T-helper 1 cell treated with Interleukin-12 subunit alpha and Interleukin-12 subunit beta and Interleukin-4 antibody, amounts not matched to agents 30 ng/mL and 1 ng/mL, for 36 hours (primary cell): ENCODE data around the gene CREB3L4. TPM values are rescaled to one million over a fixed set of nuclear protein-coding genes. Genes with fewer than 3 reads are reported as not detected.

Experiments
- intact Hi-C: fragments of 100-400 bp; cut with micrococcal nuclease; formaldehyde crosslinking; loops from one replicate; pipeline ENCODE4 v1.15.1; 2024
- total RNA-seq: library from RNA; stranded (reverse); gene quantifications from 2 replicates; pipeline ENCODE4 v1.2.3, GENCODE V29; 2022

Gene CREB3L4
- total RNA-seq, 1 donor from 2014 or later: 6.1 TPM

DNA sequence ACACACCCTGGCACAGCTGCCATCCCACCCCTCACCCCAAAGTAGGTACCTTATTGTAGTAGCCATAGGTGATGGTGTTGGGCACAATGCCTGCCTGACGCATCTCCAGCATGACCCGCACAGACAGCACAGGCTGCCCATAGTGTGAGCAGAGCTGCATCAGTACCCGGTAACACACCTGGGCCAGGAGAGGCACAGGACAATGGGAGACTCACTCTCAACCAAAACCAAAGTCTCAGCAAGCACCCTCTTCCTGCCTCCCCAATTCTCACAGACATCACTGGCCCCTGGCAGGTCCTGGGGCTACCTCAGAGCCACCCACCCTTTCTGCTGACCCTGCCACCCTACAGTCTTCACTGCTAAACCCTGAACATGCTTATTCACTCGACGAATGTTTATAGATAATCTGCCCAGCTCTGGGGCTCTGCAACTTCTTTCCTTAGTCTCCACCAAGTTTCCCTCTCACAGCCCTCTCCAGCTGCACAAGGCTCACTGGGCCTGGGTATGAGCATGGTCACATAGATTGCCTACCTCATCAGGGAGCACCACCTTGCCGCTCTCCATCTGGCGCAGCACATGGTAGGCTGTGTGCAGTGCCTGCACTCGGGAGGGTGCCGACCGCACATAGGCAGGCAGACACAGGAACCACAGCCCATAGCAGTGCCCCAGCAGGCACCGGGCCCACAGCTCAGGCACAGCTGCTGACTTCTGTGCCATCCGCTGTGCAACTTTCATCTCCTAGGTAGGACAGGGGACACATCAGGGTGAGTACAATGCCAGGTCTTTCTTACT lies 31.5 kb upstream of the CREB3L4 start:
- intact Hi-C loops: no loop called here

DNA sequence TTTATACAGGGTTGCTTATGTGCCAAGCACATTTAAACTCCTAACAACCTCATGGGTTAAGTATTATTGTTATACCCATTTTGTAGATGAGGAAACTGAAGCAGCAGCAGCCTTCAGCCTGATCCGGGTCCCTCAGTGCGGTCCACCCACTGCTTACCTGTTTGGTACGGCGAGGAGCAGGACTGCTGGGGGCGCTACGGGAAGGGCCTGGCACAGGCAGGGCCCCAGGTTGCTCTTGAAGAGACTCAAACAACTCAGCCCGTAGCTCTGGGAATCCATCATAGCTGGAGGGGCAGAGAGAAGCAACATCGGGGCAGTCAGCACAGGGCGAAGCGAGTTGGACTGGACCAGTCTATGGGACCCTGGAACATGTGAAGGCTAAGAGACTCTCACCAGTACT lies 30.4 kb upstream of the CREB3L4 start:
- intact Hi-C loops: no loop called here

DNA sequence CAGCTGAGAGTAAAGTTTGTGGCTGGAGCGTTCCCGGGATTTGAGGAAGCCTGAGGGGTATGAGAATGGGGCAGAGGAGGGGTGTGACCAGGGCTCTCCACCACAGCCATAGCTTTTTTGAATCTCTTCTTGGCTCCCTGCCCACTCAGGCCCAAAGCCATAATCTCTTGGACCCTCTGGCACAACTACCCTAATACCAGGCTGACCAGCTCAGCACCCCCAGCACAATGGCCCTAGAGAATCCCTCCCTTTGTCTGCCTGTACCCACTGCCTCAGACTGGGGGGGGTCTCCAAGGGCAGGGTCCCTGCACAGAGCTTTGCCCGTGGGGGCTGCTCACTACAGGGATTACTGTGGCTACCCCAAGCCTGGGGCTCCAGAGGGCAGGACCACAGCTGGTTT lies 28.7 kb upstream of the CREB3L4 start:
- intact Hi-C loops: no loop called here

DNA sequence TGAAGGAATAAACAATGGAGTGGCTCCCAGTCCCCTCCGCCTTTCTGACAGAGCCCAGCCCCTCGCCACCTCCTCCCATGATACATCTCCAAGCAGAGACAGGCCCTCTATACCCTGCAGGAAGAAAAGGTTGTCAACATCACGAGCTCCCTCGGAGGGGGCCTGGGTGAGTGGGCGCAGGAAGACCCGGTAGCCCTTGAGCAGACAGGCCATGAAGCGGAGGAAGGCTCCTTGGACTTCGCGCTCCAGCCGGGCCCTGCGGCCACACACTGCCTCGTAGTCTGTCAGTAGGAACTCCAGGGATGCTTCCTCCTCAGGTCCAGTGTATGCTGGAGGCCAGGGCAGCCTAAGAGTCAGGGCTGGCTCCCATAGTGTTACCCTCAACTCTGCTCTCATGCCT lies 28.2 kb upstream of the CREB3L4 start:
- intact Hi-C loops: no loop called here

DNA sequence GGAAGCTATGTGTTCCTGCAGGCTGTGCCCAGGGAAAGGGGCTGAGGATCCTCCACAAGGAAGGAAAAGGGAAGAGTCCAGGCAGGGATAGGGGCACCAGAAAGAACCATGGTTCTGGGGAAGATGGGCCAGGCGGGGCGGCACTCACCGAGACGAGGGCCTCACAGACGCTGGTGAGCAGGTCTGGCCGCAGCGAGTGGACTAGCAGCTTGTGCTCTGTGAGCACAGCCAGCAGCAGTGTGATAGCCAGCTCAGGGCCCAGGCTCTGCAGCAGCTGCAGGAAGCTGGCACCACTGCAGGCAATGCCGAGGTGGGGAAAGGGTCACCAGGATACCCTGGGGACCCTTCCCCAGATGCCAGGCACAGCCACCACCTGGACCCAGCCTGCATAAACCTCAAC lies 26.9 kb upstream of the CREB3L4 start:
- intact Hi-C loops: no loop called here

DNA sequence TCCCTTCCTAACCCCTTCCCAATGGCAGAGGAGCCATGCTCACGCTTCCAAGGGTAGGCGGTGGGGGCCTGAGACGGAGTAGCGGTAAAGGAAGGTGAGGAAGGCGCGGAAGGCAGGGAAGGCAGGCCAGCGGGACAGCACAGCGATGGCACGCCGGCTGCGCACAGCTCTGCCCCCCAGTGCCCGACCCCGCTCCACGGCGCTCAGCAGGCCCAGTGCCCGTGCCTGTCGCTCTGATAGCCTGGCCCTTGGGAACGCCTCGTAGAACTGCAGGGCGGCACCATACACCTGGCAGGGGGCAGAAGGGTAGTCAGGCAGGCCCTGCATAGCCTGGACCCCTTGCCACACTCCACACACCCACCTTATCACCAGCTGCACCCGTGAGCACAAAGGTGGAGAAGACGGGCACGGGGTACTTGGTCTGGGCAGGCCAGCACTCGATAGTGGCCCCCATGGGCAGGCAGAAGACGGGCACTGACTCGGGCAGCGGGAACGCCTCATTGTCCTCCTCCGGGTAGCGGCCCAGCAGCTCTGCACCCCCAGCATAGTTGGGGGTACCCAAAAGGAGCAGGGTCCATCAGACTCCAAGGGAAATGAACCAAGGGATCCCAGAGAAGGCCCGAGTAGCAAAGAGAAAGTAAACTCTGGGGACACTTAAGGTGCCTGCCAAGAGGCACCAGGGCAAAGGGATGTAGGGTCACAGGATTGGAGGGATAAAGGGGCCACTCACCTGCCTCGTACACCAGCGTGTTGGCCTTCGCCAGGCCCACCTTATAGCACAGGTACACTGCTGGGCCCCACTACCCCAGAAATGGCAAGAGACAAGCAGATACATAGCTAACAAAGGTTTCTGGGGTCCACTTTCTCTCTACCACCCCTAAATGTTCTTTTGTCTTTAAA lies 25.6 kb upstream of the CREB3L4 start:
- intact Hi-C loops: no loop called here

DNA sequence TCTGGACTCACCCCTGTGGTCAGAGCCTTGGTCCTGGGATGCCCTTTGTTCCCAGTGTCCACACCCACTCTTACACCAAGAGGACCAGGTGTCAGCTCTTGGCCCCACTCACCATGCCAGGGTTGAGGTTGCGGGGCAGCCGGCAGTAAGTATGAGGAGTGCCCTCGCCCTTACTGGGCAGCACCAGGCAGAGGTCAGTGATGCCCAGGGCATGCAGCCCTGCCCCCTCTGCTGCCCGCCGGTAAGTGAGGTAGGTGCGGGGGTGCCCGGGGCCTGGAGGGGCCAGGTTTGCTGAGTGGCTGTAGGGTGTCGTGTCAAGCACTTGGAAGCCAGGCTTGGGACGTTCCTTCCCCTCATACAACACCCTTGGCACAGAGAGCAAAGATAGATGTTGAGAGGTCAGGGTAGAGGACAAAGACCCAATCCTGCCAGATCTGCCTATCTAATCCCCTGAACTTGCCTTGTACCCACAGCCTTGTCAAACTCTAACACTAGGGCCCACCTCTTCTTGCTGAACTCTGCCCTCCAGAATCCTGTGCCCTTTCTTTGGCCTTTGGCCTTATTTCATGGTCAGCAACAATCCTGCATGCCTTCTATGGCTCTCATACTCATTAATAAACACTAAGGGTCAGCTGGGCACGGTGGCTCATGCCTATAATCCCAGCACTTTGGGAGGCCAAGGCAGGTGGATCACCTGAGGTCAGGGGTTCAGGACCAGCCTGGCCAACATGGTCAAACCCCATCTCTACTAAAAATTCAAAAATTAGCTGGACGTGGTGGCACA lies 24.7 kb upstream of the CREB3L4 start:
- intact Hi-C loops: no loop called here

DNA sequence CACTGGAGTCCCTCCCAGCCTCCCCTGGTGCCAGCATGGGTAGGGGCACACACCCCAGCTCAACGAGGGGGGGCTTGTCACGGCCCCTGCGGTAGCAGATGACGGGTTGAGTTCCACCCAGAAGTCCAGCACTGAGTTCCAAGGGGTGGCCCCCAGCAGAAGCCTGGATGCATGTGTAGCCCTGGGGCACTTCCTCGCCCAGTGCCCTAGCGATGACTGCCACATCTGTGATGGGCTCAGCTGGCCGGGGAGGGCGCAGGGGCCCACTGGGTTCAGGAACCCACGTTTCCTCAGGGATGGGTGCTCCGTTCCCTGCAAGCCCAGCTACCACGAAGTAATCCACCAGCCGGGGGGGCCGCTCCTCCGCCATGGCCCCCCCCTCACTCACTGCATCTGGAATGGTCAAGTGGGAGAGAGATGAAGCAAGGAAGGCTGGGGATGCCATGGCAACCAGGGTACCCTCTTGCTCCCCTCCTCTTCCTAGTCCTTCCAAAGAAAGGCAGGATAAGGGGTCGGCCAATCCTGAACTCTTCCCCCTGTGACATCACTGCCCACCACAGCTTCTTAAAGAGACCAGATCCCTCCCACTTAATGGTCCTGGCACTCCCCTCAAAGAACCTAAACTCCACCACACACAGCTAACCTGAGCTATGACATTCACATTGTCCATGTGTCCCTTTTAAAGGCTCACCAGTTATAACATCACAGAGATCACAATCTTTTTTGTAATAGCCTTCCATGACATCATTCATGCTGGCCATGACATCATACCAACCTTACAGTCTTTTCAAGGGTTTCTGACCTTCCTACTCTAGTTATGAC lies 23.5 kb upstream of the CREB3L4 start:
- intact Hi-C loops: no loop called here

DNA sequence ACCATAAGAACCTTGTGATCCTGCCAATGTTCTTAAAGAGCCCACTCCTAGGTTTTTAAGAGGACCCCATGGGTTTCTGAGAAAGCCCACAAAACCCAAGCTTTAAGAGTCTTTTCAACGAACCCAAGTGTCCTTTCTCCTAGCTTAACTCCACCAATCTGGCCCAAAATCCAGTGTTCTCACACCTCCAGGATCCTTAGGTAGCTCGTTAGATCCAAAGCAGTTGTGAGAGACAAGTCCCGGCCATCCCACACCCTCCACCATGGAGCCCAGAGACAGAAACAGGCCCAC lies 22.9 kb upstream of the CREB3L4 start:
- intact Hi-C loops: loop anchor here (1.0 kb wide), 8 partner anchors 13 to 217 kb away; partner anchors contain the start of genes RAB13, RPS27 and SLC39A1

DNA sequence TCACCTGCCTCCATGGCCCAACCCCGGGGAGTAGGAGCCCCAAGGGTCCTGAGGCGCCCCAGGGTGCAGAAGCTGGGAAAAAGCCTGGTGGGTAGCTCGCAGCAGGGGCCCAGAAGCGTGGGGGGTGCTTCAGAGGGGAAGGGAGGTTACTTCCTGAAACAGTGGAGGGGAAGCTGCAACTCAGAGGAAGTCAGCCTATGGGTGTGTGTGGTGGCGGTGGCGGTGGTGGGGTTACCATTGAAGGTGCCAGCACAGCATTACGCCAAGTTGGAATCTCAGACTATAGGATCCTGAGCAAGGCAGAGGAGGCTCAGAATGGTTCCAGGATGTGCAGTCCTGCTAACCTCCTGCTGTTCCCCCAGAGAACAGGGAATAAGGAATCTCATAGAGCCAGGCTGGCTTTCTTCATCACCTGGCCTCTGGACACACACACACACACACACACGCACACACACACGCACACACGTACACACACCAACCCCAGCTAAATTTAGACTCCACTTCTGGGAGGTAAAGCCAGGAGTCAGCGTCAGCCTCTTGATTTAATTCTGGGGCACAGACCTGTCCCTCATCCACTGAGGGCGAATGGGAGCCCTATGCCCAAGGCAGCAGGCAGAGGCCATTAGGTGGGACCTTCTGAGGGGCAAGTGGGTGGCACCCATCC lies 22.4 kb upstream of the CREB3L4 start:
- intact Hi-C loops: loop anchor here (1.0 kb wide), 8 partner anchors 12 to 218 kb away; partner anchors contain the start of genes RAB13, RPS27 and SLC39A1

DNA sequence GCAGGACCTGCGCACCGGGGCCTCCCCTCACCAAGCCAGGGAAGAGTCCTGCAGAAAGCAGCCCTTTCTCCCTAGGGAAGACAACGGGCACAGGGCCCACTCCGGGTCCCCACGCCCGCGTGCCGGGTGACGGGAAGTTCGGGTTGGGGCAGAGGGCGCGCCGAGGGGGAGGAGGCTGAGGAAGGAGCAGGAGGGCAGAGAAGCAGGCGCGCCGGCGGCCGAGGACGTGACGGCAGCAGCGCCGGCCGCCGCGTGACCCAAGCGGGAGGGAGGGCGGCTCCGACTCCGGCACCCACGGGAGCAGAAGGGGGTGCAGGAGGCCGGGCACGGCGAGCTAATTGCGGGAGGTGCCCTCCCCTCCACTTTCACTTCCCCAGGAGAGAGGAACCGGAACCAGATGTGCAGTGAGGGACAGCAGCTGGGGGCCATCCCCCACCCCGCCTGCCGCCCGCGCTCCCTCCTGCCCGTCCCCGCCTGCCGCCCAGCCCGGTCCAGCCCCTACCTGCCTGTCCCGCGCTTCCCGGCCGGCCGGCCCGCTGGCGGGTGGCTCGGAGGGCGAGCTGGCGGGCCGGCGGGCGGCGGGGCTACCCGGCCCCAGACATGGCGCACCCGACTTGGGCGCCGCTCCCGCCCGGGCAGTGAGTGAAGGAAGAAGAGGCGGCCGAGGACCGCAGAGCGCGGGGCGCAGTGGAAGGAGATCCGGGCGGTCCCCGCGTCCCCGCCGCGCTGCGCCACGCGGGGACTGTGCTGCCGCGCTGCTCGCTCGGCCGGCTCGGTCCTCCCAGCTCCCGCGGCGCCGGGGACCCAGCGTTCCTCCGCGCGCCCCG lies 21.7 kb upstream of the CREB3L4 start:
- intact Hi-C loops: loop anchor here (1.0 kb wide), 10 partner anchors 11 to 219 kb away; partner anchors contain the start of genes CREB3L4, JTB, RAB13 and RPS27

DNA sequence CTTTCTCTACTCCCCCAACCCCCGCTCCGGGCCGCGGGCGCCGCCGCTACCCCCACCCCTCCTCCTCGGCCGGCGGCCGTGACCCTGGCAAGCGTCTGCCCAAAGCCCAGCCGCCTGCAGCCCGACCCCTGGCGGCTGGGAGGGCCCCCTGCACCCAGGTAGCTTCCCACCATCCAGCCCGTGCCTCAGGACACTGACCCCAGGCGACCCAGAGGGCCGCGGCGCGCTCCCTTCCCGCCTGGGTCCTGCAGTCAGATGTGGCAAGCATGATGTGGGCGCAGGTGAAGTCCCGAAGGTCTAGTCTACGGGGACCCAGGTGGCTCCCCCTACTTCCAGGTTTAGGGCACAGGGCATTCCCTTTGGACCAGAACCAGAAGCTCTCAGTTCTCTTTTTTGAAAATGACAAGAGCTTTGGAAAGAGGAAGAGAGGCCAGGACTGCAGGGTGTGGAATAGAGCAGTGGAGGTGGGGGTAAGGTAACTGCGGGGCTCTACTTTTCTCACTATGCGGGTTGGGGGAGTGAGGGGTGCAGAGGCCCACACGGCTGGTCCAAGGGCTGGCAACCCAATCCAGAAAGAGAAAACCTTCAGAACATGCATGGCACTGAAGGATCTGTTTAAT lies 21.0 kb upstream of the CREB3L4 start, which contains the start of gene DENND4B:
Gene DENND4B (minus strand): TSS at position 97 of the 620 bp plus-strand sequence. CDS start 2,344 bp downstream, outside the sequence.
- intact Hi-C loops: loop anchor here (1.0 kb wide), 2 partner anchors 21 to 31 kb away; partner anchors contain the start of genes CREB3L4 and JTB

DNA sequence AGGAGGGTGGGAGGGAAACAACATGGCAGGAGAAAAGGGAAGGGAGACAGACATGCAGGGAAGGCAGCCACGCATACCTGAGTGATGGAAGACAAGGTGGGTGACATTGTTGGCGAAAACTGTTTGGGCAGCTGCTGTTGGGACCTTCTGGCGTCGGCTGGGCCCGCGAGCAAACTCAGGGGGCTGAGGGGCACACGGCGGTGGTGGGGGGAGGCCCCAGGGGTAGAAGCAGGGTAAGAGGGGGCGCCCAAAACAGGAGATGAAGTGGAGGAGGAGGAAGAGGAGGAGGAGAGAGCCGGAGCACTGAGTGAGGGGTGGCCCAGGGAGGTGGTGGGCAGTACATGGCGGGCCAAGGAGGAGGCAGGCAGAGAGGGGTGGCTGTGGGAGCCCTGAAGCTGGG lies 16.5 kb upstream of the CREB3L4 start:
- intact Hi-C loops: no loop called here

DNA sequence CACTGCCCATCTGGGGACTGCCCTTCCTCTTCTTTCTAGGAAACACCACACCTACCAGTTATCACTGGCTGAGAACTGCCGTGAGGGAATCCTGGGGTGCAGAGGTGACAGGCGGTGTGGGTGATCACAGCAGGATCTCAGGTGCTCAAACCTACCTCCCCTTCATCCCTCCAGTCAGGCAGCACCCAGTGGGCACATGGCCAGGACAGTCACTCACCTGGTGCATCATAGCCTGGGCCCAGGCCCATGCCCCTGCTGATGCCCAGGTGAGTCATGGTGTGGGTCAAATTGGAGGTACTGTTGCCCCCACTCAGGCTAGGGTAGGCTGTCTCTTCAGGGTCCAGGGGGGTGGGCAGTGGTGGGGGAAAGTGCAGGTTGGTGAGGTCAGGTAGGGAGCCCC lies 15.9 kb upstream of the CREB3L4 start:
- intact Hi-C loops: no loop called here

DNA sequence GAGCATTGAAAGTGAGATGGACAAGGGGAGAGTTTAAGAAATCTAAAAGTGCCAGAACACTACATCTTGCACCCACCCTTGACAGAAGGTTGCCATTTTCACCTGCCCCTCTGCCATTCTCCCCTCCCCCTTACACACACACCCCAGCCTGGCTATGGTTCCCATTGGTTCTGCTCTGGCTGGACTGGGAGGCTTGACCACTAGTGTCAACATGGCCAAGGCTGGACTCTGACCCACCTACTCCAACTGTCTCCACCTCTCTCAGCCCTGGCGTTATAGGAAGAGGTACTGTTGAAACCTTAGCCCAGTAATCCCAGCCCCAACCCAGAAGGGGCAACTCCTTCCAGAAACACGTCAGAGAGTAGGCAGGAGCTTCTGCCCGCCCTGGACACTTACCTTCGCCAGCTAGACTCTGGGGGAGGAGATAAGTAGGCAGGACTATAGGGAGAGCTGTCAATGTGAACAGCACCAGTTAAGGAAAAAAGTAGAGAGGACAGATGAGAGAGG lies 13.8 kb upstream of the CREB3L4 start:
- intact Hi-C loops: no loop called here

DNA sequence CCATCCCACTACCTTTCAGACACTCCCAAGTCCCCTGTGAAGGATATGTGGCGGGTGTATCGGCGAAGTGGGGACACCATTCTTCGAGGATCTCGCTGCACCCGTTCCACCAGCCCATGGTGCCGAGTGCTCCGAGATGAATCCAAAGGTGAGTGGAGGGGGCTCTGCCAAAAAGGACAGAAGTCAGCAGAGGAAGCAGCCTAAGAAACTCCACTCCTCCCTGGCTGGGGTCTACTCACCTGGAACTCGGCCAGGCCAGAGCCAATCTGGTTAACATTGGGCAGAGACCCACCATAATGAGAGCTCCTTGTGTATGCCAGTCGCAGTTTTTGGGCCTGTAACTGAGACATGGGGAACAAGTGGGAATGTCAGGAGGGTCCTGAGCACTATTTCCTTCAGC lies 12.9 kb upstream of the CREB3L4 start:
- intact Hi-C loops: loop anchor here (5.0 kb wide), 3 partner anchors 227 to 298 kb away; partner anchors contain the start of genes INTS3 and SNAPIN

DNA sequence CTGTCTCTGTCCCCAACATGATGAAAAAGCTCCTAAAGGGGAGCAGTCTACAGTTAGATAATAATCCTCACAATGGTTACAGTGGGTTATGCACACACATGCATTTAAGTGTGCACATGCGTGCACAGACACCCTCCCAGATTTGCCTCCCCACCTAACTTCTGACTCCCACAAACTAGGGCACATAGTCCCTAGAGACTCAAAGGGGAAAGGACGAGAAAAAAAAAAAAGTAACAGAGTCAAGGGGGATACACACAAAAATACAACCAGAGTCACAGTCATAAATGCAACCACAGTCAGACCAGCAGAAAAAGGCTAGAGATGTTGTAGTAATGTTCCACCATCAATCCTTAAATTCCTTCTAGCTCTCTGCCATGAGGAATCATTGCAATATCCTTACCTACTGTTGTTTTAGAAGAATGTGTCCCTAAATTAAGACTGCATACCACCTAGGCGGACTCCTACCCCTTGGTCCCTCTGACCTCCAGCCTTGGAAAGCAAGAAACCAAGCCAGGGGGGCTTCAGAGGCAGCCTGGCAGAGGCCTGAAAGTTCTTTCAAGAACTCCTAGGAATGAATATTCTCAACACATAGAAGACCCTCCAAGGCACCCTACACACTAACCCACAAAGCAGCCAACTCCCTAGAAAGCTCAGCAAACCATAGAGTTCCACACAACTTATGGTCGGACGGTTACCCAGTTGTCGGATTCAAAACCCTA lies 10.5 kb upstream of the CREB3L4 start:
- intact Hi-C loops: loop anchor here (1.0 to 5.0 kb wide), 7 partner anchors 10 to 300 kb away; partner anchors contain the start of genes CREB3L4, INTS3, JTB and SNAPIN
